ENCODE data around the gene CCS. TPM values are rescaled to one million over a fixed set of nuclear protein-coding genes. Genes with fewer than 3 reads are reported as not detected.

The CCS gene
- total and polyA plus RNA-seq, 9 of the 15 experiments (the other 6 are each of a cell fraction or from before 2014, with no cell fraction given) = 1.1 to 46.6 (median 26.8) TPM

DNA sequence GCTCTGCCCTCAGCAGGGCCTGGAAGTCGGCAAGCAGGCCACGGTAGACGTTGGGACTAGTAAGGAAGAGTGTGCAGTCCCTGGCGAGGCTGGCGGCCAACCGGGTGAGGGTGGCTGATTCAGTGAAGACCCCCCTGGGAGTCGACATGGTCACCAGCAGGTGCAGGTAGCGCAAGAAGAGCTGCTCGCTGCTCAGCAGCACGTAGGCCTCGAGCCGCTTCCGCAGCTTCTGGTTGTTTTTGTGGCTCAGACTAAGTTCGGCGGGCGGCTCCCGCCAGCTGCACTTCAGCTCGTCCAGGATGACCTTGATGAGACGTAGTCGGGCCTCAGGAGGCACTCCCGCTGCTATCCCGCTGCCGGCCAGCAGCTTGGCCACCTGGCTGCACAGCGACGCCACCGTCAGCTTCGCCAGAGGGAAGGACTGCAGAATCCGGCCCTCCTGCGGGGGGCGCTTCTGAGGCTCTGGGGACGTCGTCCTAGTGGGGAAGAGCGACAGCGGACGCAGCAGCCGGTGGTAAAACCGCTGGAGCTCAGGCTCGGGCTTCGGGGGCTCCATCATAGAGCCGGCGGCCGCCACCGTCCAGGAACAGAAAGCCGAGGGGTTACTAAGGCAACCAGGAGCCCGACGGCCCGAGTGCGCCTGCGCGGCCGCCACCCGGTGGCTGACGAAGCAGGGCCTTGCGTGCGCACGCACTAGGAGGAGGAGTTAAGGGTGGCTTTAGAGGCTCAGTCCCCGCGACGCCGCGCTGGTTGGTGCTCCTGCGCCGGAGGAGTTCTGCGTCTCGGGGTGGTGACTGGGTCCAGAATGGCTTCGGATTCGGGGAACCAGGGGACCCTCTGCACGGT is at the start of gene CCS, which contains the start of gene CCDC87 (continued):
- TF ChIP-seq, protein P1, sequence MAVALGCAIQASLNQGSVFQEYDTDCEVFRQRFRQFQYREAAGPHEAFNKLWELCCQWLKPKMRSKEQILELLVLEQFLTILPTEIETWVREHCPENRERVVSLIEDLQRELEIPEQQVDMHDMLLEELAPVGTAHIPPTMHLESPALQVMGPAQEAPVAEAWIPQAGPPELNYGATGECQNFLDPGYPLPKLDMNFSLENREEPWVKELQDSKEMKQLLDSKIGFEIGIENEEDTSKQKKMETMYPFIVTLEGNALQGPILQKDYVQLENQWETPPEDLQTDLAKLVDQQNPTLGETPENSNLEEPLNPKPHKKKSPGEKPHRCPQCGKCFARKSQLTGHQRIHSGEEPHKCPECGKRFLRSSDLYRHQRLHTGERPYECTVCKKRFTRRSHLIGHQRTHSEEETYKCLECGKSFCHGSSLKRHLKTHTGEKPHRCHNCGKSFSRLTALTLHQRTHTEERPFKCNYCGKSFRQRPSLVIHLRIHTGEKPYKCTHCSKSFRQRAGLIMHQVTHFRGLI (CRISPR knock-in tag; IDR thresholded peaks at IDR 0.05) = no peak
- TF ChIP-seq ZNF143 (CRISPR knock-in tag; IDR thresholded peaks at IDR 0.05) (no peak), SAP30 (IDR thresholded peaks at IDR 0.05; ENCODE audit: borderline replicate concordance, insufficient read depth, low read depth, low read length, poor library complexity, severe bottlenecking) (peak; percentile 74), MECOM (CRISPR knock-in tag; IDR thresholded peaks at IDR 0.05) (no peak), ETV5 (CRISPR knock-in tag; IDR thresholded peaks at IDR 0.05; ENCODE audit: low read depth) (0 out of 2 replicates have a peak, but pooled peaks have one; percentile 15), SRSF9 (IDR thresholded peaks at IDR 0.05; ENCODE audit: borderline replicate concordance, low read depth, low read length) (no peak), ZNF589 (CRISPR knock-in tag; IDR thresholded peaks at IDR 0.05; ENCODE audit: low read depth) (no peak), ZBTB8A (IDR thresholded peaks at IDR 0.05; ENCODE audit: partially characterized antibody) (no peak), HDAC1 (IDR thresholded peaks at IDR 0.05) (peak in 1 of 2 experiments; percentile 83; a peak in 2 of 4 replicates), ZNF184 (CRISPR knock-in tag; IDR thresholded peaks at IDR 0.05) (no peak), NONO (IDR thresholded peaks at IDR 0.05; ENCODE audit: low read depth in 2 of 2, low read length in 1 of 2) (no peak), TGIF2 (CRISPR knock-in tag; IDR thresholded peaks at IDR 0.05) (no peak), TAF15 (IDR thresholded peaks at IDR 0.05; ENCODE audit: low read depth, low read length) (no peak), TRIM28 (IDR thresholded peaks at IDR 0.05) (peak; percentile 69), KHSRP (IDR thresholded peaks at IDR 0.05) (no peak)
- TF ChIP-seq, protein P2, sequence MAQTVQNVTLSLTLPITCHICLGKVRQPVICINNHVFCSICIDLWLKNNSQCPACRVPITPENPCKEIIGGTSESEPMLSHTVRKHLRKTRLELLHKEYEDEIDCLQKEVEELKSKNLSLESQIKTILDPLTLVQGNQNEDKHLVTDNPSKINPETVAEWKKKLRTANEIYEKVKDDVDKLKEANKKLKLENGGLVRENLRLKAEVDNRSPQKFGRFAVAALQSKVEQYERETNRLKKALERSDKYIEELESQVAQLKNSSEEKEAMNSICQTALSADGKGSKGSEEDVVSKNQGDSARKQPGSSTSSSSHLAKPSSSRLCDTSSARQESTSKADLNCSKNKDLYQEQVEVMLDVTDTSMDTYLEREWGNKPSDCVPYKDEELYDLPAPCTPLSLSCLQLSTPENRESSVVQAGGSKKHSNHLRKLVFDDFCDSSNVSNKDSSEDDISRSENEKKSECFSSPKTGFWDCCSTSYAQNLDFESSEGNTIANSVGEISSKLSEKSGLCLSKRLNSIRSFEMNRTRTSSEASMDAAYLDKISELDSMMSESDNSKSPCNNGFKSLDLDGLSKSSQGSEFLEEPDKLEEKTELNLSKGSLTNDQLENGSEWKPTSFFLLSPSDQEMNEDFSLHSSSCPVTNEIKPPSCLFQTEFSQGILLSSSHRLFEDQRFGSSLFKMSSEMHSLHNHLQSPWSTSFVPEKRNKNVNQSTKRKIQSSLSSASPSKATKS (CRISPR knock-in tag; IDR thresholded peaks at IDR 0.05) = no peak
- TF ChIP-seq, protein P3, sequence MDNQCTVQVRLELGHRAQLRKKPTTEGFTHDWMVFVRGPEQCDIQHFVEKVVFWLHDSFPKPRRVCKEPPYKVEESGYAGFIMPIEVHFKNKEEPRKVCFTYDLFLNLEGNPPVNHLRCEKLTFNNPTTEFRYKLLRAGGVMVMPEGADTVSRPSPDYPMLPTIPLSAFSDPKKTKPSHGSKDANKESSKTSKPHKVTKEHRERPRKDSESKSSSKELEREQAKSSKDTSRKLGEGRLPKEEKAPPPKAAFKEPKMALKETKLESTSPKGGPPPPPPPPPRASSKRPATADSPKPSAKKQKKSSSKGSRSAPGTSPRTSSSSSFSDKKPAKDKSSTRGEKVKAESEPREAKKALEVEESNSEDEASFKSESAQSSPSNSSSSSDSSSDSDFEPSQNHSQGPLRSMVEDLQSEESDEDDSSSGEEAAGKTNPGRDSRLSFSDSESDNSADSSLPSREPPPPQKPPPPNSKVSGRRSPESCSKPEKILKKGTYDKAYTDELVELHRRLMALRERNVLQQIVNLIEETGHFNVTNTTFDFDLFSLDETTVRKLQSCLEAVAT (IDR thresholded peaks at IDR 0.05) = peak; percentile 64 to 76; a peak in 2 of 4 replicates
- TF ChIP-seq, protein P4, sequence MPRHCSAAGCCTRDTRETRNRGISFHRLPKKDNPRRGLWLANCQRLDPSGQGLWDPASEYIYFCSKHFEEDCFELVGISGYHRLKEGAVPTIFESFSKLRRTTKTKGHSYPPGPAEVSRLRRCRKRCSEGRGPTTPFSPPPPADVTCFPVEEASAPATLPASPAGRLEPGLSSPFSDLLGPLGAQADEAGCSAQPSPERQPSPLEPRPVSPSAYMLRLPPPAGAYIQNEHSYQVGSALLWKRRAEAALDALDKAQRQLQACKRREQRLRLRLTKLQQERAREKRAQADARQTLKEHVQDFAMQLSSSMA (CRISPR knock-in tag; IDR thresholded peaks at IDR 0.05) = no peak
- TF ChIP-seq, protein P5, sequence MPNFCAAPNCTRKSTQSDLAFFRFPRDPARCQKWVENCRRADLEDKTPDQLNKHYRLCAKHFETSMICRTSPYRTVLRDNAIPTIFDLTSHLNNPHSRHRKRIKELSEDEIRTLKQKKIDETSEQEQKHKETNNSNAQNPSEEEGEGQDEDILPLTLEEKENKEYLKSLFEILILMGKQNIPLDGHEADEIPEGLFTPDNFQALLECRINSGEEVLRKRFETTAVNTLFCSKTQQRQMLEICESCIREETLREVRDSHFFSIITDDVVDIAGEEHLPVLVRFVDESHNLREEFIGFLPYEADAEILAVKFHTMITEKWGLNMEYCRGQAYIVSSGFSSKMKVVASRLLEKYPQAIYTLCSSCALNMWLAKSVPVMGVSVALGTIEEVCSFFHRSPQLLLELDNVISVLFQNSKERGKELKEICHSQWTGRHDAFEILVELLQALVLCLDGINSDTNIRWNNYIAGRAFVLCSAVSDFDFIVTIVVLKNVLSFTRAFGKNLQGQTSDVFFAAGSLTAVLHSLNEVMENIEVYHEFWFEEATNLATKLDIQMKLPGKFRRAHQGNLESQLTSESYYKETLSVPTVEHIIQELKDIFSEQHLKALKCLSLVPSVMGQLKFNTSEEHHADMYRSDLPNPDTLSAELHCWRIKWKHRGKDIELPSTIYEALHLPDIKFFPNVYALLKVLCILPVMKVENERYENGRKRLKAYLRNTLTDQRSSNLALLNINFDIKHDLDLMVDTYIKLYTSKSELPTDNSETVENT (CRISPR knock-in tag; IDR thresholded peaks at IDR 0.05) = peak; percentile 48; the same call in 1 of the 2 replicates
